HepG2 (cell line): ENCODE measurements around the gene ALOXE3. TPM values are rescaled to one million over a fixed set of nuclear protein-coding genes. Genes with fewer than 3 reads are reported as not detected.

Experiments used
- ATF7 ChIP-seq, 2 experiments: fragments of 450-650 bp in 1 of 2; sonication (generic) in 1 of 2; formaldehyde crosslinking in 1 of 2; IDR thresholded peaks; 2 replicates each; pipeline versions ENCODE4 v1.4.0 to v1.6.1; 2016 to 2020; ENCODE audit warnings: antibody characterized with exemption in 1 of 2, mild to moderate bottlenecking in 1 of 2, missing genetic modification reagents in 1 of 2
- CREM ChIP-seq, 2 experiments: sonication (generic) in 1 of 2; formaldehyde crosslinking in 1 of 2; IDR thresholded peaks; 2 replicates each; pipeline versions ENCODE4 v1.4.0 to v1.6.1; 2016 to 2020; ENCODE audit warnings: antibody characterized with exemption in 1 of 2, mild to moderate bottlenecking in 1 of 2, missing genetic modification reagents in 1 of 2
- DRAP1 ChIP-seq: IDR thresholded peaks from 2 replicates; pipeline ENCODE4 v1.6.1; 2016; ENCODE audit warnings: missing genetic modification reagents, missing compliant biosample characterization
- E2F2 ChIP-seq: sonication (generic); formaldehyde crosslinking; IDR thresholded peaks from 2 replicates; pipeline ENCODE4 v1.4.0; 2020; ENCODE audit warnings: missing genetic modification reagents, borderline replicate concordance
- HDAC2 ChIP-seq: sonication (generic); formaldehyde crosslinking; IDR thresholded peaks from 2 replicates; pipeline ENCODE4 v1.4.0; 2020; ENCODE audit warnings: missing genetic modification reagents
- IRF9 ChIP-seq: sonication (generic); formaldehyde crosslinking; IDR thresholded peaks from 2 replicates; pipeline ENCODE4 v1.8.0; 2022; ENCODE audit warnings: missing genetic modification reagents, mild to moderate bottlenecking, borderline replicate concordance
- KDM5B ChIP-seq: sonication (generic); formaldehyde crosslinking; IDR thresholded peaks from 2 replicates; pipeline ENCODE4 v1.4.0; 2020; ENCODE audit warnings: missing genetic modification reagents, mild to moderate bottlenecking, borderline replicate concordance
- MATR3 ChIP-seq: sonication (generic); formaldehyde crosslinking; IDR thresholded peaks from 2 replicates; pipeline ENCODE4 v1.4.0; 2020; ENCODE audit warnings: missing genetic modification reagents
- NR2F2 ChIP-seq: IDR thresholded peaks from 2 replicates; pipeline ENCODE4 v1.6.1; 2012; ENCODE audit warnings: low read depth, inconsistent platforms, borderline replicate concordance
- RARA ChIP-seq: IDR thresholded peaks from 2 replicates; pipeline ENCODE4 v1.6.1; 2016; ENCODE audit warnings: missing genetic modification reagents, missing compliant biosample characterization
- RBAK ChIP-seq: sonication (generic); formaldehyde crosslinking; IDR thresholded peaks from 2 replicates; pipeline ENCODE4 v1.5.1; 2020; ENCODE audit warnings: mild to moderate bottlenecking, missing genetic modification reagents
- ZBTB14 ChIP-seq: sonication (generic); formaldehyde crosslinking; IDR thresholded peaks from 2 replicates; pipeline ENCODE4 v1.4.0; 2020; ENCODE audit warnings: missing genetic modification reagents
- ZMAT3 ChIP-seq: sonication (generic); formaldehyde crosslinking; conservative IDR thresholded peaks from 2 replicates; pipeline ENCODE4 v1.7.0; 2021; ENCODE audit warnings: missing genetic modification reagents
- ZNF263 ChIP-seq: sonication (generic); formaldehyde crosslinking; IDR thresholded peaks from 2 replicates; pipeline ENCODE4 v1.4.0; 2020; ENCODE audit warnings: missing genetic modification reagents
- ZNF451 ChIP-seq: sonication (generic); formaldehyde crosslinking; IDR thresholded peaks from 2 replicates; pipeline ENCODE4 v1.5.0; 2020; ENCODE audit warnings: mild to moderate bottlenecking, missing genetic modification reagents
- ZNF460 ChIP-seq: sonication (generic); formaldehyde crosslinking; IDR thresholded peaks from 2 replicates; pipeline ENCODE4 v1.5.1; 2020; ENCODE audit warnings: missing genetic modification reagents, mild to moderate bottlenecking, borderline replicate concordance
- ZNF552 ChIP-seq: sonication (generic); formaldehyde crosslinking; IDR thresholded peaks from 2 replicates; pipeline ENCODE4 v1.9.0; 2022; ENCODE audit warnings: missing genetic modification reagents, mild to moderate bottlenecking, borderline replicate concordance
- ZNF768 ChIP-seq: sonication (generic); formaldehyde crosslinking; IDR thresholded peaks from 2 replicates; pipeline ENCODE4 v1.4.0; 2020; ENCODE audit warnings: missing genetic modification reagents
- ZNF878 ChIP-seq: sonication (generic); formaldehyde crosslinking; IDR thresholded peaks from 2 replicates; pipeline ENCODE4 v1.8.1; 2023; ENCODE audit warnings: mild to moderate bottlenecking, missing genetic modification reagents, moderate library complexity
- polyA plus RNA-seq, 8 experiments: library from polyadenylated mRNA; depleted of rRNA in 3 of 8; stranded (reverse) in 7 of 8; unstranded in 1 of 8; fragments of >200 nt; fragmentation: Illumina TruSeq in 4 of 8; extraction: Trizol in 4 of 8; gene quantifications; 2 replicates each; pipeline versions ENCODE4 v1.2.1 to v1.2.3, GENCODE V29; 2011 to 2016; ENCODE audit warnings: low read depth in 4 of 8, missing spikeins in 1 of 8, mixed read lengths in 1 of 8; ENCODE audit not compliant: insufficient read depth in 1 of 8
- total RNA-seq, 5 experiments: library from RNA; depleted of rRNA; stranded (reverse); fragments of >200 nt; fragmentation: Illumina TruSeq; extraction: Trizol; gene quantifications; 2 replicates each; pipeline ENCODE4 v1.2.3, GENCODE V29; 2016; ENCODE audit warnings: low read depth in 1 of 5
- TF ChIP-seq, protein P1 (sequence below): sonication (generic); formaldehyde crosslinking; IDR thresholded peaks from 2 replicates; pipeline ENCODE4 v1.5.0; 2020; ENCODE audit warnings: mild to moderate bottlenecking, missing genetic modification reagents
- TF ChIP-seq, protein P2 (sequence below): sonication (generic); formaldehyde crosslinking; IDR thresholded peaks from 2 replicates; pipeline ENCODE4 v1.5.1; 2020; ENCODE audit warnings: missing genetic modification reagents, mild to moderate bottlenecking, borderline replicate concordance

ALOXE3 gene
- total and polyA plus RNA-seq, 2 of the 13 experiments (the other 11 are each of a cell fraction or from before 2014, with no cell fraction given) = 0.07 TPM; not detected in 1

DNA sequence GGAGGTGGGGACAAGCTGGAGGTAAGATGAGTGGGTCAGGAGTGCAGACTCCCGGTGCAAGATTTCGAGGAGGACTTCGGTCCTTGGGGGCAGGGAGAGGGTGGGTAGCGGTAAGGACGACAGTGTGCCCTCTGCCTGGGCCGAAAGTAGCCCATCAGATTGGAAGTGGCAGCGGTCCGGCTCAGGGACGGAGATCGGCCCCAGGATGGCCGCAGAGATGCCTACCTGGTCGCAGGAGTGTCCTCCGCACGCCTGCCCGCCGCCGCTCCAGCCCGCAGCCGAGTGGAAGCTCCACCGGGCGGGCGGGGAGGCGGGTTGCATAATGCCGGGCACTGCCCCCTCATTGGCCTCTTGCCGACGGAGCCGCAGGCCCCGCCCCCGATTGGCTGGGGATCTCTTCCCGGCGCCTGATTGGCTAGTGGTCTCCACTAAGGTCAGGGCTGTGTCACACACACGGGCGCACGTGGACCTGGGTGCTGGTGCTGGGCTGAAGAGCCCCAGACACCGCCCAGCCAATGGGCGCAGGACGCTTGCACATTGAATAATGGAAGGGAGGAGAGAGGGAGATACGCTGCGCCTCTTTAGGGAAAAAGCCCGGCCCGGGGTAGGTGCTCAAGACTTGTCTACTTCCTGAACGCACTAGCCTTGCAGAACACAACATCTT lies 33.9 kb upstream of the ALOXE3 start, which contains the start of gene PER1 (continued):
- TF ChIP-seq, protein P1, sequence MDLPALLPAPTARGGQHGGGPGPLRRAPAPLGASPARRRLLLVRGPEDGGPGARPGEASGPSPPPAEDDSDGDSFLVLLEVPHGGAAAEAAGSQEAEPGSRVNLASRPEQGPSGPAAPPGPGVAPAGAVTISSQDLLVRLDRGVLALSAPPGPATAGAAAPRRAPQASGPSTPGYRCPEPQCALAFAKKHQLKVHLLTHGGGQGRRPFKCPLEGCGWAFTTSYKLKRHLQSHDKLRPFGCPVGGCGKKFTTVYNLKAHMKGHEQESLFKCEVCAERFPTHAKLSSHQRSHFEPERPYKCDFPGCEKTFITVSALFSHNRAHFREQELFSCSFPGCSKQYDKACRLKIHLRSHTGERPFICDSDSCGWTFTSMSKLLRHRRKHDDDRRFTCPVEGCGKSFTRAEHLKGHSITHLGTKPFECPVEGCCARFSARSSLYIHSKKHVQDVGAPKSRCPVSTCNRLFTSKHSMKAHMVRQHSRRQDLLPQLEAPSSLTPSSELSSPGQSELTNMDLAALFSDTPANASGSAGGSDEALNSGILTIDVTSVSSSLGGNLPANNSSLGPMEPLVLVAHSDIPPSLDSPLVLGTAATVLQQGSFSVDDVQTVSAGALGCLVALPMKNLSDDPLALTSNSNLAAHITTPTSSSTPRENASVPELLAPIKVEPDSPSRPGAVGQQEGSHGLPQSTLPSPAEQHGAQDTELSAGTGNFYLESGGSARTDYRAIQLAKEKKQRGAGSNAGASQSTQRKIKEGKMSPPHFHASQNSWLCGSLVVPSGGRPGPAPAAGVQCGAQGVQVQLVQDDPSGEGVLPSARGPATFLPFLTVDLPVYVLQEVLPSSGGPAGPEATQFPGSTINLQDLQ (CRISPR knock-in tag) = no peak
- TF ChIP-seq ATF7 (IDR thresholded peaks at IDR 0.05) (no peak), ATF7 (CRISPR knock-in tag; IDR thresholded peaks at IDR 0.05) (0 out of 2 replicates have a peak, but pooled peaks have one; percentile 42), MATR3 (CRISPR knock-in tag) (no peak), RBAK (no peak), ZNF768 (CRISPR knock-in tag) (no peak), DRAP1 (CRISPR knock-in tag) (peak; percentile 57; the same call in 1 of the 2 replicates), ZNF460 (CRISPR knock-in tag) (no peak), NR2F2 (0 out of 2 replicates have a peak, but pooled peaks have one; percentile 49), ZBTB14 (no peak), ZNF263 (no peak), IRF9 (CRISPR knock-in tag) (no peak), RARA (CRISPR knock-in tag) (peak; percentile 79), ZMAT3 (CRISPR knock-in tag) (no peak), E2F2 (no peak), HDAC2 (CRISPR knock-in tag) (peak; percentile 24; the same call in 1 of the 2 replicates), ZNF552 (CRISPR knock-in tag) (no peak), ZNF878 (CRISPR knock-in tag) (no peak), ZNF451 (CRISPR knock-in tag) (0 out of 2 replicates have a peak, but pooled peaks have one; percentile 37), CREM (IDR thresholded peaks at IDR 0.05) (peak; percentile 29; the same call in 1 of the 2 replicates), CREM (CRISPR knock-in tag; IDR thresholded peaks at IDR 0.05) (no peak), KDM5B (CRISPR knock-in tag) (peak; percentile 65; the same call in 1 of the 2 replicates)
- TF ChIP-seq, protein P2, sequence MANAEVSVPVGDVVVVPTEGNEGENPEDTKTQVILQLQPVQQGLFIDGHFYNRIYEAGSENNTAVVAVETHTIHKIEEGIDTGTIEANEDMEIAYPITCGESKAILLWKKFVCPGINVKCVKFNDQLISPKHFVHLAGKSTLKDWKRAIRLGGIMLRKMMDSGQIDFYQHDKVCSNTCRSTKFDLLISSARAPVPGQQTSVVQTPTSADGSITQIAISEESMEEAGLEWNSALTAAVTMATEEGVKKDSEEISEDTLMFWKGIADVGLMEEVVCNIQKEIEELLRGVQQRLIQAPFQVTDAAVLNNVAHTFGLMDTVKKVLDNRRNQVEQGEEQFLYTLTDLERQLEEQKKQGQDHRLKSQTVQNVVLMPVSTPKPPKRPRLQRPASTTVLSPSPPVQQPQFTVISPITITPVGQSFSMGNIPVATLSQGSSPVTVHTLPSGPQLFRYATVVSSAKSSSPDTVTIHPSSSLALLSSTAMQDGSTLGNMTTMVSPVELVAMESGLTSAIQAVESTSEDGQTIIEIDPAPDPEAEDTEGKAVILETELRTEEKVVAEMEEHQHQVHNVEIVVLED (CRISPR knock-in tag) = no peak
